ENCODE results near the gene CD96. TPM values are rescaled to one million over a fixed set of nuclear protein-coding genes. Genes with fewer than 3 reads are reported as not detected.

Gene CD96
- total RNA-seq, 1 experiment from 2014 or later: not detected

DNA sequence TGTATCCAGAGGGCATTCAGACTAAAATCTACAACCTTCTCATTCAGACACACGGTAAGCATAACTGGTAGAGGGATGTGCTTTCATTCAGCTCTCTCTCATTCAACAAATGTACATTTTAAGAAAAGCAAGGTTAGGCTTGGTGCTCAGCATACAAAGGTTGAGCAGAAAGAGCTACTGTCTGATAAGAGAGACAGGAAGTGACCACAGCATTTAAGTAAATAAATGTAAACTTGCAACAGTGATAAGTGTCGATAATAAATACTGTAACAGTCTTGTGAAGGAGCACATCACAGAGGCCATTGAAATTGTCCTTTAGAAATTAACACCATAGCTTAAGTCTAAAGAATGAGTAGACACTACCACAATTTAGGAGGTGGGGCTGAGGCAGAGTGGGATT lies 3.4 kb downstream of the CD96 start:
- H3K23me2 ChIP-seq (ENCODE audit: insufficient read length, low read depth, low read length, poor library complexity, severe bottlenecking): no peaks in the 10 kb centered on the region
- no peaks in the 10 kb centered on the region; a peak in 2 of 4 replicates for H3K4me1 Mint-ChIP-seq
- no peak overlapping the region for H2BK12ac ChIP-seq (ENCODE audit: insufficient read length, low read depth, low read length)
- H3K18ac ChIP-seq (ENCODE audit: insufficient read length, low read depth, low read length): no peak overlapping the region
- H3K4ac ChIP-seq (ENCODE audit: low read depth, low read length): no peak overlapping the region
- H3K27me3 ChIP-seq (ENCODE audit: insufficient read depth, low read length): no peaks in the 10 kb centered on the region
- peaks cover 4% of the 10 kb centered on the region; the same call in 1 of the 2 replicates for H3K4me1 ChIP-seq (ENCODE audit: insufficient read depth, low read length)
- no peak overlapping the region for H3K14ac ChIP-seq (ENCODE audit: insufficient read depth, low read length)
- TF ChIP-seq, protein P1, sequence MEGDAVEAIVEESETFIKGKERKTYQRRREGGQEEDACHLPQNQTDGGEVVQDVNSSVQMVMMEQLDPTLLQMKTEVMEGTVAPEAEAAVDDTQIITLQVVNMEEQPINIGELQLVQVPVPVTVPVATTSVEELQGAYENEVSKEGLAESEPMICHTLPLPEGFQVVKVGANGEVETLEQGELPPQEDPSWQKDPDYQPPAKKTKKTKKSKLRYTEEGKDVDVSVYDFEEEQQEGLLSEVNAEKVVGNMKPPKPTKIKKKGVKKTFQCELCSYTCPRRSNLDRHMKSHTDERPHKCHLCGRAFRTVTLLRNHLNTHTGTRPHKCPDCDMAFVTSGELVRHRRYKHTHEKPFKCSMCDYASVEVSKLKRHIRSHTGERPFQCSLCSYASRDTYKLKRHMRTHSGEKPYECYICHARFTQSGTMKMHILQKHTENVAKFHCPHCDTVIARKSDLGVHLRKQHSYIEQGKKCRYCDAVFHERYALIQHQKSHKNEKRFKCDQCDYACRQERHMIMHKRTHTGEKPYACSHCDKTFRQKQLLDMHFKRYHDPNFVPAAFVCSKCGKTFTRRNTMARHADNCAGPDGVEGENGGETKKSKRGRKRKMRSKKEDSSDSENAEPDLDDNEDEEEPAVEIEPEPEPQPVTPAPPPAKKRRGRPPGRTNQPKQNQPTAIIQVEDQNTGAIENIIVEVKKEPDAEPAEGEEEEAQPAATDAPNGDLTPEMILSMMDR (conservative IDR thresholded peaks at IDR 0.05): no peak
- H2AFZ ChIP-seq (ENCODE audit: low read length): no peak overlapping the region
- no peak overlapping the region for H2BK120ac ChIP-seq (ENCODE audit: low read depth, low read length, poor library complexity, severe bottlenecking)
- H3K27ac Mint-ChIP-seq: no peak overlapping the region
- H4K20me1 ChIP-seq (ENCODE audit: control insufficient read depth, insufficient read depth, insufficient read length): no peaks in the 10 kb centered on the region
- no peak overlapping the region for H3K9ac ChIP-seq (ENCODE audit: extremely low read depth, insufficient read length, low read length)
- WGBS (ENCODE audit: extremely low coverage, insufficient read length, low lambda C conversion rate): no CpG with 5 or more reads among the region's 2 CpGs
- no peak overlapping the region for H2AK5ac ChIP-seq (ENCODE audit: insufficient read length, low read length)
- H2BK5ac ChIP-seq (ENCODE audit: insufficient read length, low read length): no peak overlapping the region
- H3T11ph ChIP-seq (ENCODE audit: low read length): no peak overlapping the region
- H3K23ac ChIP-seq (ENCODE audit: insufficient read length, low read depth, low read length): no peak overlapping the region
- H3K27me3 Mint-ChIP-seq (ENCODE audit: low read depth): no peaks in the 10 kb centered on the region
- H4K8ac ChIP-seq (replicated peaks; ENCODE audit: insufficient read length, low read depth, low read length): no peak overlapping the region
- no peak for DNase-seq
- H3K4me2 ChIP-seq (ENCODE audit: insufficient read depth, insufficient read length, low read length): no peak overlapping the region
- H4K91ac ChIP-seq (ENCODE audit: insufficient read length, low read depth, low read length): no peak overlapping the region
- no peaks in the 10 kb centered on the region for H3K9me3 Mint-ChIP-seq
- no peak overlapping the region for H3K4me3 Mint-ChIP-seq
- no peak overlapping the region for H3K27ac ChIP-seq (ENCODE audit: insufficient read length, low read depth, low read length)
- 0 out of 2 replicates have a peak, but pooled peaks cover 1% of the 10 kb centered on the region for H3K79me2 ChIP-seq (ENCODE audit: insufficient read depth, low read length)
- no peaks in the 10 kb centered on the region for H3K9me3 ChIP-seq (ENCODE audit: control insufficient read depth, low read depth, low read length)
- no peaks in the 10 kb centered on the region for H3K79me1 ChIP-seq (ENCODE audit: insufficient read depth, low read depth, low read length, poor library complexity, severe bottlenecking)
- H2BK15ac ChIP-seq (ENCODE audit: low read depth, low read length): no peak overlapping the region
- H2BK20ac ChIP-seq (ENCODE audit: low read depth, low read length, poor library complexity, severe bottlenecking): no peak overlapping the region
- no peak overlapping the region for H3K56ac ChIP-seq (ENCODE audit: insufficient read length, low read depth, low read length)
- no peaks in the 10 kb centered on the region for H3K36me3 Mint-ChIP-seq (ENCODE audit: insufficient read depth in 1 of 3, low read depth in 3 of 3)
- H4K5ac ChIP-seq (ENCODE audit: insufficient read length, low read depth, low read length): no peak overlapping the region
